GM21423 (cell line): ENCODE results near the gene CCL22.
"Not testable (repeated sequence)": the region's sequence is repeated elsewhere in the genome, so short reads cannot be mapped to it uniquely, and the experiment has no call there.

Experiments
- ATAC-seq: cut with Tn5 transposase; IDR thresholded peaks from one replicate; pipeline ENCODE4 v1.9.1; 2021; ENCODE audit warnings: mild to moderate bottlenecking, moderate library complexity; ENCODE audit not compliant: unreplicated experiment

CCL22 gene

GRCh38 chr16:57391300-57391699, 32.7 kb downstream of the CCL22 start:
- no peak for ATAC-seq

- ATAC-seq, result no peak
Measured at GRCh38 chr16:57391708-57392107, 33.1 kb downstream of the CCL22 start.

GRCh38 chr16:57392694-57393093, 34.1 kb downstream of the CCL22 start:
- ATAC-seq, result no peak

DNA sequence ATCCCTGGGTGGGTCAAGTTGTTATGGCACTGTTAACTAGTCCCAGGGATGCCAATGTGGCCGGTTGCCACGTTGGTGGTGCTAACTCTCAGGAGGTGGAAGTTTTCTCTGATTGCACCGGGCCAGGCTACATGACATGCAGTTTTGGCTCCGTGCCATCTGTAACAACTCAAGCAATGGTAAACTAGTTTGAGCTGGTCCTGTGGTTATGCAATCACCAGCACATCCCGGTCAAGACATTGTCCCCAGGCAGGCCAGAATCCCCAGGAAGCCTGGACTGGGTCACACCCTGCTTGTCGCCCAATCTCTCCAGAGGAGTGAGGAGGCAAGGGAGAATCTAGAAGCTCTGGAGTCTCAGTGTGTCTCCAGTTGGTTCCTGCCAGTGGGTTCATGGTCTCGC, 35.9 kb downstream of the CCL22 start:
- ATAC-seq, result no peak

- no peak for ATAC-seq
Measured at GRCh38 chr16:57395026-57395425, 36.4 kb downstream of the CCL22 start.

GRCh38 chr16:57396786-57397185, 38.2 kb downstream of the CCL22 start:
- no peak for ATAC-seq

DNA sequence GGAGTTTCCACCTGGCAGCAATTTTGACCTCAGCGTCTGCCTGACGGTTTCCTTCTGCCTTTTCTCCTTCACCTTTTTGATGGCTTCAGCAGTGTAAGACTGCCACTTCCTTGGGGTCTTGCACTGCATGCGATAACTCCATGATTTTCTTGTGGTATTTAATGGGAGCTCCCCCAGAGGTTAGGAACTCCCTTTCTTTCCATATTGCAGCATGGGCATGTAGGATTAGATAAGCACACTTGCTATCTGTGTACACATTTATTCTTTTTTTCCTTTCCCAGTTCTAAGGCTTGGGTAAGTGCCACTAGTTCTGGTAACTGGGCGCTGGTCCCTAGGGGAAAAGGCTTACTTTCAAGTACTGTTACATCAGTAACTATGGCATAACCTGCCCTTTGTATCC, 38.9 kb downstream of the CCL22 start:
- ATAC-seq, result not testable (repeated sequence)

DNA sequence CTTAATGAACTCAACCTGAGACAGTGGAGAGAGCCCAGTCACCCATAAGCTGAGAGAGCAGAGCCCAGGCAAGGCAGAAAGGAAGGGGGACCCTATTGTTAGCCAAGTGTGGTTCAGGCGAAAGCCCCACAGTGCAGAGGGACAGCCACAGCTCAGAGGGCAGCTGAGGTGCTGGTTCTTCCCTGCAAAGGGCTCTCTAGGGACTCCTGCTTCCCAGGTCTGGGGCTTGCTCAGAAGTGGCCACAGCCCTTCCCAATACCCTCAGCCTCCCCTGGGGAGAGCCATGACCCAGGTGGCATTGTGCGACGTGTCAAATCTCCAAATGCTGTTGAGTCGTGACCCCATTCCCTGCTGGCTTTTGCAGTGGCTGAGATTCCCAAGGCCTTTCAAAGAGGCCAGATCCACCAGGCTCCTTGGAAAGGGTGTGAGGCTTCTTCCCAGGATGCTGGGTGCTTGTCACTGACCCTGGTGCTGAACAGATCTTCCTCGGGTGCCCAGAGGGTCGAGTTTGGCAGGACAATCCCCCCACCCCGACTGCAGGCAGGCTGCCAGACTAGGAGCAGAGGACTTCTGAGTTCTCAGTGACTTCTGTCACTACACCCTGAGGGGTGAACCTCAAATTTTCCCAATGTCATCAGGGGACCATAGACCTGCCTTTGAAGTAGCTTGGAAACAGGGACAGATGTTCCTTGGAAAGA, 43.5 kb downstream of the CCL22 start:
- ATAC-seq, result no peak

- no peak for ATAC-seq
Measured at GRCh38 chr16:57403965-57404817, 45.6 kb downstream of the CCL22 start, which contains the start of gene CCL17. Gene CCL17 (plus strand): TSS chr16:57404767. CDS start chr16:57413933, 9,166 bp downstream.

- ATAC-seq, result no peak
Measured at GRCh38 chr16:57405097-57405496, 46.5 kb downstream of the CCL22 start.

DNA sequence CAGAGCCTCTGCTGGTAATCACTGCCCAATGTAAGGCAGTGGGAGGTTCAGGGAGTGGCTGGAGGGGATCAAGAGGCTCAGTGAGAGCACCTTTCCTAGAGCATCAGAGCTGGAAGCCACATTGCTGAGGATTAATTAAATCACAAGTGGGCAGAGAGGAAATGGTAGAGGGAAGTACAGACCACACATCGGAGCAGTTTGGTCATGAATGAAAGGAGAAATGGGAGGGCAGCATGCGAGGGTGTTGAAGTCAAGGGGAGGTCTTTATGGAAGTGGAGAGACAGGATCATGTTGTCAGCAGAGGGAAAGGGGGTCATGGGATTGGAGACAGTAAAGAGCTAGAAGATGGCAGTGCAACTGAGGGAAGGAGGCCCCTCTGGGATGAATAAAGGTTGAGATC, 48.3 kb downstream of the CCL22 start:
- ATAC-seq, result no peak

GRCh38 chr16:57407521-57408353, 49.2 kb downstream of the CCL22 start:
- ATAC-seq, result no peak

DNA sequence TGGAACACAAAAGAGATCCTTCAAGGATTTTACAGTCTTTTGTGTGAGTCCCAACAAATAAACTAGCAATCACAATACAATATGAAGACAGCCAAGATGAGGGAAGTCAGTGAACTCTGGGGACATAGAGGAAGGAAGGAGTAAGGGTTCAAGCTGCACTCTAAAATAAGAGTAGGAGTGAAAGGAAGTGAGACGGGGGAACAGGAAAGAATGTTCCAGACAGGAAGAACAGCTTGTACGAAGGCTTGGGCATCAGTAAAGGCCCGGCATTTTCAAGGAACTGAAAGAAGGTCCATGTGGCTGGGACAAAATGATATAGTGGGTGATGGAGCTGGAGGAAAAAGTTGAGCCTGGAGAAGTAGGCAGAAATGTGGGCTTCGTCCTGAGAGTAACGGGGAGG, 50.5 kb downstream of the CCL22 start:
- no peak for ATAC-seq

DNA sequence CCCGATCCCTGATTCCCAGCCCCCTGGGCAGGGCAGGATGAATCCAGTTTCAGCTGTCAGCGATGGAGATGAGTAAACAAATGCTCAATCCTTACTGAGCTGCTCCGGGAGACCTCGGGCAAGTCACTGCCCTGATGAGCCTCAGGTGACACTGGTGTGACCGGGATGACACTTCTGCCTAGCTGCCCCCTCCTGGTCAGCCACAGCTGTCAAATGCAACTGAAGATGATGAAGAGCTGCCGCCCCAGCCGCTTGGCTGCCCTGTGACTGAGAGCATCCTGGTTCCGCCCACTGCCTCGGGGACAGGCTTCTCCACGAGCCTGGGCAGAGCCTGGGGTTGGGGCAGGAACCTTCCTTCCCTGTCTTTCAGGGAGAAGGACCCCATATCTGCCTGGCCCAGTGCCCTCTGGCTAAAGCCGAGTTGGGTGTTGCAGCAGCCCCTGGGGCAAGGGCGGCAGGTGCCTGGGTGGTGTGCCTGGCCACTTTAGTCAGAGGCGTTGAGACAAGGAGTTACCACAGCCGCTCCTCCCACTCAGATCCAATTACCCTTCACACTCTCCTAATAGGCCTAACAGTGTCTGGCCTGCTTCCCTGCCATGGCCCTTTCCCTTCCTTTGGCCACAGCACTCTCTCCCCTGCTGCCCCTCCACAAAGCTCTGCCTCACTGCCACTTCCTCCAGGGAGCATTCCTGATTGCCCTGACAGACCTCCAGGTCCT, 51.4 kb downstream of the CCL22 start:
- no peak for ATAC-seq

- ATAC-seq, result no peak
Measured at GRCh38 chr16:57411362-57411976, 52.9 kb downstream of the CCL22 start.

DNA sequence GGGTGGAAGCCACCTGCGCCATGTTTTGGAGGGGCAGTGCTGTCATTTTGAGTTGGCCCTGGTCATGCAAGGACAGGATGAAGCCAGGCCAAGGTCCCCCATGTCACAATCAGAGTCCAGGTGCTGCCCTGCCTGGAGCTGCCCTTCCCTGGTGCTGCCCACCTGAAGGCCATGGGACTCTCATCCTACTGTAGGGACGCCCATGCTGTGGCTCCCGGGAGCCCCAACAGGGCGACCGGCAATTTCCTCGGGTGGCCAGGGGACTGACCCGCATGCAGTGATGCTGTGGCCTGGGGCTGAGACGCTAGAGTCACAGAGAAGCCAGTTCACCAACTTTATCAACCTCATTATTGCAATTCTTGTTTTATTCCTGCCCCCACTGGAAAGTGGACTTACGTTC, 54.0 kb downstream of the CCL22 start:
- no peak for ATAC-seq

DNA sequence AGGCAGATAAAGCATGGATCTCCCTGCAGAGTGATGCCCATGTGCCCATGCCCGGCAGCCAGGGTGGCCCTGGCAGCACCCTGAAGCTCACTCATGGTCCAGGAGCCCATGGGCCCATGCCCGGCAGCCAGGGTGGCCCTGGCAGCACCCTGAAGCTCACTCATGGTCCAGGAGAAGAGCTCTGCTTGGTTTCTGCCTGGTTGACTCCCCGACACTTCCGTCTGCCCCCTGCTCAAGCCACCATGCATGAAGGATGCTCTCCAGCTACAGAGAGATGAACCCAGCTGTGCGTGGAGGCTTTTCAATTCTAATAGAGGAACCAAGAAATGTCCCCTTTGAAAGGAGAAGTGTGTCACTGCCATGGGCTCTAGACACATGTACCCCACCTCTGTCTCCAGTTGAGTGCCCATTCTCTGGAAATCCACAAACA, 54.7 kb downstream of the CCL22 start:
- ATAC-seq, result peak; percentile 71

DNA sequence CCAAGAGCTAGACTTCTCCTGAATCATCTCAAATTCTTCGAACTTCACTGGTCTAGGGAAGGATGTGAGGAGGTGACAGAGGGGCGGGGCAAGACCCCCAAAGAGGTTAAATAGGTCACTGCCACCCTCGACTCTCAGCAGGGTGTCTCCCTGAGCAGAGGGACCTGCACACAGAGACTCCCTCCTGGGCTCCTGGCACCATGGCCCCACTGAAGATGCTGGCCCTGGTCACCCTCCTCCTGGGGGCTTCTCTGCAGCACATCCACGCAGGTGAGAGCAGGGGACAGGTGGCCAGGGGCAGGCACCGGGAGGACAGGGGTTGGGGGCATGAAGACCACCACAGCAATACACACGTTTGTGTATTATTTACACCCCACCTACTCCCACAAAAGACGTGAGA, 55.1 kb downstream of the CCL22 start:
- no peak for ATAC-seq
